Adrenal gland (tissue), 12 donors: ENCODE results near the gene MAPKAP1. TPM values are rescaled to one million over a fixed set of nuclear protein-coding genes. Genes with fewer than 3 reads are reported as not detected.

Experiments
- DNase-seq, 7 donors: peaks; one replicate each; pipeline ENCODE4 v3.0.0-alpha.2; 2019 to 2020
- H3K27ac ChIP-seq, 5 donors: fragments of 200-600 bp; sonication (generic) in 4 of 5; 1 replicate in 3 of 5; 2 replicates in 2 of 5; pipeline versions ENCODE4 v1.5.1 to v1.8.0; 2016 to 2020; ENCODE audit warnings: mild to moderate bottlenecking in 1 of 5
- H3K27me3 ChIP-seq: fragments of 200-600 bp; 2 replicates; pipeline ENCODE4 v1.8.0; 2021
- H3K36me3 ChIP-seq, 2 donors: fragments of 200-600 bp; replicated peaks in 1 of 2; 1 replicate in 1 of 2; 2 replicates in 1 of 2; pipeline versions ENCODE4 v1.5.1 to v1.8.0; 2018 to 2022
- H3K4me1 ChIP-seq, 2 donors: fragments of 200-600 bp; replicated peaks in 1 of 2; 1 replicate in 1 of 2; 2 replicates in 1 of 2; pipeline versions ENCODE4 v1.5.1 to v1.8.0; 2018 to 2021
- H3K4me3 ChIP-seq, 4 donors: fragments of 200-600 bp; sonication (generic) in 3 of 4; one replicate each; pipeline ENCODE4 v1.5.1; 2016 to 2018
- H3K9me3 ChIP-seq, 3 donors: fragments of 200-600 bp; sonication (generic) in 1 of 3; replicated peaks in 1 of 3; 1 replicate in 2 of 3; 2 replicates in 1 of 3; pipeline versions ENCODE4 v1.5.1 to v1.8.0; 2016 to 2021
- POLR2A ChIP-seq, 2 donors: fragments of 450-650 bp; IDR thresholded peaks; one replicate each; pipeline ENCODE4 v1.6.1; 2017; ENCODE audit warnings: antibody characterized with exemption in 2 of 2, mild to moderate bottlenecking in 2 of 2, moderate library complexity in 1 of 2
- WGBS, 4 donors: extraction: QIAGEN DNeasy Blood & Tissue Kit in 2 of 4; methylation state at CpG; one replicate each; pipeline versions ENCODE4 v1.1.5 to v1.1.7; 2013 to 2017; 5-methylcytosine and 5-hydroxymethylcytosine counted together
- intact Hi-C, 2 donors: fragments of 100-400 bp; cut with DNase I; formaldehyde crosslinking; loops; one replicate each; pipeline versions ENCODE4 v1.14.1 to v1.15.0; 2022 to 2023
- polyA plus RNA-seq, 3 donors: library from polyadenylated mRNA; stranded (reverse); fragments of 200-250 nt in 2 of 3; fragments of 350-450 nt in 1 of 3; fragmentation: Illumina TruSeq in 1 of 3; extraction: RNeasy Lipid Tissue Mini Kit (QIAGEN cat#74804) in 1 of 3; gene quantifications; one replicate each; pipeline ENCODE4 v1.2.3, GENCODE V29; 2013 to 2014
- total RNA-seq, 9 donors: library from RNA; depleted of rRNA in 4 of 9; stranded (reverse); fragments of >200 nt in 4 of 9; fragments of 120-200 nt in 1 of 9; fragmentation: NEBNext Ultra II Directional in 1 of 9; extraction: Animal tissue kit (Norgen Biotek cat#: 25700) in 1 of 9; gene quantifications; one replicate each; pipeline versions ENCODE4 v1.1.0 to v1.2.4, GENCODE V29; 2013 to 2023
- TF ChIP-seq, protein P1 (sequence below), 6 experiments: fragments of 450-650 bp in 4 of 6; fragments of 200-600 bp in 2 of 6; sonication (generic) in 1 of 6; IDR thresholded peaks; 1 replicate in 5 of 6; 2 replicates in 1 of 6; pipeline versions ENCODE4 v1.5.1 to v1.8.0; 2016 to 2021; ENCODE audit warnings: antibody characterized with exemption in 6 of 6, mild to moderate bottlenecking in 2 of 6, moderate library complexity in 1 of 6
- donor health status: healthy with polysubstance abuse.
- donor health status: Bipolar disorder and iron deficiency.
- donor health status: DM: yes; HTN: yes; CAD: no.
- donor health status: DM: no; HTN: no; CAD: no.
- donor health status: DM: no; HTN: no; CAD: no.
- donor health status: DM: yes; HTN: yes; CAD: no.

Gene MAPKAP1
- total and polyA plus RNA-seq, 12 donors = 72.2 to 156 (median 94.9) TPM

DNA sequence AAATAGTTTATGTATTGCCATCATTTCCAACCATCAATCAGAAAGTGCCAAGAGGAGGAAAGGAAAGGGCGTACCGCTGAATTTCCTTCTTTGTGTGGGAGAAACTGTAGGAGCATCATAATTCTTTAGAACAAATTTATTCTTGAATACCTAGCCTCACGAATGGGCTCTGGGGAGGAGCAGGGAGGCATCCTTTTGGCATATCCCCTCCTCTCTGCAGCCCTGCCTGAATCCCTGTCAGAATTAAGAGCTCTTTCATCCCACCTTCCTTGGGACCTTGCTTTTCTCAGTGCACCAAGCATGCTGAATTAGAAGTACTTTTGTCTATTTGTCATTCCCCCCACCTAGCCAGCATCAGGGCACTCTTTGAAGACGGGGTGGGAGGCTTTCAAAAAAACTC is 189.4 kb downstream of the MAPKAP1 start:
- H3K27me3 ChIP-seq = no peaks in the 10 kb centered on the region
- DNase-seq = no peak
- H3K9me3 ChIP-seq = no peaks in the 10 kb centered on the region
- WGBS, 4 donors = 82 to 91% (median 88%) methylated on average over 4 of the region's 4 CpGs
- intact Hi-C loops = no loop called here
- peaks cover 29 to 55% of the 10 kb centered on the region in 2 donors for H3K4me1 ChIP-seq
- H3K36me3 ChIP-seq = no peaks in the 10 kb centered on the region
- H3K27ac ChIP-seq = no peak overlapping the region
- TF ChIP-seq, protein P1, sequence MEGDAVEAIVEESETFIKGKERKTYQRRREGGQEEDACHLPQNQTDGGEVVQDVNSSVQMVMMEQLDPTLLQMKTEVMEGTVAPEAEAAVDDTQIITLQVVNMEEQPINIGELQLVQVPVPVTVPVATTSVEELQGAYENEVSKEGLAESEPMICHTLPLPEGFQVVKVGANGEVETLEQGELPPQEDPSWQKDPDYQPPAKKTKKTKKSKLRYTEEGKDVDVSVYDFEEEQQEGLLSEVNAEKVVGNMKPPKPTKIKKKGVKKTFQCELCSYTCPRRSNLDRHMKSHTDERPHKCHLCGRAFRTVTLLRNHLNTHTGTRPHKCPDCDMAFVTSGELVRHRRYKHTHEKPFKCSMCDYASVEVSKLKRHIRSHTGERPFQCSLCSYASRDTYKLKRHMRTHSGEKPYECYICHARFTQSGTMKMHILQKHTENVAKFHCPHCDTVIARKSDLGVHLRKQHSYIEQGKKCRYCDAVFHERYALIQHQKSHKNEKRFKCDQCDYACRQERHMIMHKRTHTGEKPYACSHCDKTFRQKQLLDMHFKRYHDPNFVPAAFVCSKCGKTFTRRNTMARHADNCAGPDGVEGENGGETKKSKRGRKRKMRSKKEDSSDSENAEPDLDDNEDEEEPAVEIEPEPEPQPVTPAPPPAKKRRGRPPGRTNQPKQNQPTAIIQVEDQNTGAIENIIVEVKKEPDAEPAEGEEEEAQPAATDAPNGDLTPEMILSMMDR (IDR thresholded peaks at IDR 0.05) = no peak
- no peak for TF ChIP-seq POLR2A (IDR thresholded peaks at IDR 0.05)
- H3K4me3 ChIP-seq = no peak overlapping the region

DNA sequence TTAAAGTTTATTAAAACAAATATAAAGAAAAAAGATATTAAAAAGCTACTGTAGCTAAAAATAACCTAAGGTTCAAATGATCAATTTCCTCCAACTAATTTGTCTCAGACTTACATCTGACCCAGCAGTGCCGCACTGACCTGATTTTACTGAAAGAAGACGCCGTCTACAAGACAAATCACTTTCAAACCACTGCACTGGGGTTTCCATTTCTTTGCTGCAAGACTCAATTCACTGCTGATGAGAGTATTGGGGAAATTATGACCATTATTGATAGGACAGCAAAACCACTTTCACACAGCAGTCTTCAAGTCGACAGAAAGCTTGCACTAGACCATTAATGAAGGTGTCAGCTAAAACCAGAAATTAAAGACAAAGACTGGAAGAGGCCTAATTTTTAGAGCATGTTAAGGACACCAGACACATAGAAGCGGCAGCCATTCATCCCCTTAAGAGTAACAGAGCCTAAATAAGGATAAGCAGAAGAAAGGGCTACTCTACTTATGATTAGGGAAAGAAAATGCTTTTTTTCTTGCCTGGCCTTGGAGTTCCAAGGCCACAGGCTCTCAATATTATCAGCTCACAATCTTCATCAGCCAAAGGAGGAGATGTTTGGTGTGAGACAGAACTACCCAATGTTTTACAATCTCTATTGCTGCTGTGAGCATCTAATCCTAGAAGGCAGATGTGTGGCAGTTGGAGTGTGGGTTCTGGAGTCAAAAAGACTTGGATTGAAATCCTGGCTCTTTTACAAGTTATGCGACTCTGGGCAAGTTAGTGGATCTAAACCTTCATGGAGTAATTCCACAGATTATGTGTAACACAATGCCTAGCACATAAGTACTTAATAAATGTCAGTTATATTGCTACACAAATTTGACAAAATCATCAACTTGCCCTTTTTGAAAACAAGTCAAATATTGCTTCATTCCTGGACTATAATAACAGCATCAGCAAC is 190.7 kb downstream of the MAPKAP1 start:
- Histone ChIP-seq H3K4me1 (peaks cover 16 to 42% of the 10 kb centered on the region in 2 donors), H3K9me3 (no peaks in the 10 kb centered on the region), H3K27ac (no peak overlapping the region), H3K27me3 (no peaks in the 10 kb centered on the region), H3K36me3 (no peaks in the 10 kb centered on the region), H3K4me3 (no peak overlapping the region)
- DNase-seq = no peak
- TF ChIP-seq, protein P1 (IDR thresholded peaks at IDR 0.05) = no peak
- no peak for TF ChIP-seq POLR2A (IDR thresholded peaks at IDR 0.05)
- WGBS, 4 donors = 82 to 87% (median 85%) methylated on average over 6 of the region's 6 CpGs
- intact Hi-C loops = no loop called here

DNA sequence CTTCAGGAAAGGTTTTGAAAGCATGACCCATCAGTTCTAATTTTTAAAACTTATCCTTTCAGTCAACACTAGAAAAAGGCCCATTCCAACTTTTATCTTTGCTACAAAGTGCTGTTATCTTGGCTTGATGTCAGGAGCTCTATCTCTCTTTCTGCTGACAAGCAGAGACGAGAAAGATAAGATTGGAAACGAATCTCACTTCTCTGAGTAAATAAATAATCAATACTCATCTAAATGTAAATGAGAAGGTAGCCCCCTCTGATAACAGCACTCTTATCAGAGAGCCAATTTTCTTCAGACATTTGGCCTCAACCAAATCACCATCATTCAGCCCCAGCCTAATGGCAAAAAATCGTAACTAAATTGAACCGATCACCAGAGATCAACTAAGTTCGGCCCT is 191.7 kb downstream of the MAPKAP1 start:
- no peaks in the 10 kb centered on the region for H3K36me3 ChIP-seq
- DNase-seq = no peak
- peaks cover 13 to 38% of the 10 kb centered on the region in 2 donors for H3K4me1 ChIP-seq
- TF ChIP-seq, protein P1 (IDR thresholded peaks at IDR 0.05) = no peak
- TF ChIP-seq POLR2A (IDR thresholded peaks at IDR 0.05) = no peak
- H3K27me3 ChIP-seq = no peaks in the 10 kb centered on the region
- intact Hi-C loops = no loop called here
- H3K9me3 ChIP-seq = no peaks in the 10 kb centered on the region
- WGBS, 4 donors = 44 to 47% (median 45%) methylated on average over 5 of the region's 5 CpGs
- H3K4me3 ChIP-seq = no peak overlapping the region
- peak overlapping the region in 4 of 5 donors; percentile 57 to 90 (median 82) for H3K27ac ChIP-seq

DNA sequence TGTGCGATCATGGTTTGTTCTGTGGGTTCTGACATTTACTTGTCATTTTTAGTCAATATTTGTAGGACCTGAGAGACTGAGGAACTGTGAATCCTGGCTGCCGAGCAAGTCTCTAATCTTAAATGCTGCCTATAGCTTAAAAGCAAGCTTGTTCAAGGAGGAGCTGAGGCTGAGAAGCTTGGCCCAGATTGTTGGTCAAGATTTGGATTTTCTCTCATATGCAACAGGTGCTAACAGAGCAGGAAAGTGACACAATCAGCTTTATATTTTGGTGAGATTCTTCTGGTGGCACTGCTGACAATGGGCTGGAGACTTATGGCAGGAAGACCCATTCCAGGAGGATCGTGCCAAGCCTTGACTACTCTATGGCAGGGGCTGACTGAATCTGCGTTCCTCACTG is 192.5 kb downstream of the MAPKAP1 start:
- Histone ChIP-seq H3K27ac (peak overlapping the region; percentile 45 to 90 (median 81)), H3K9me3 (no peaks in the 10 kb centered on the region), H3K4me3 (no peak overlapping the region), H3K4me1 (peaks cover 17 to 40% of the 10 kb centered on the region in 2 donors), H3K27me3 (no peaks in the 10 kb centered on the region), H3K36me3 (no peaks in the 10 kb centered on the region)
- WGBS, 4 donors = 87 to 98% (median 95%) methylated on average over 4 of the region's 4 CpGs
- intact Hi-C loops = no loop called here
- TF ChIP-seq, protein P1 (IDR thresholded peaks at IDR 0.05) = no peak
- no peak for TF ChIP-seq POLR2A (IDR thresholded peaks at IDR 0.05)
- no peak for DNase-seq
